HG03060 (cell line): ENCODE results near the gene NPAS4.
"Not testable (repeated sequence)": the region's sequence is repeated elsewhere in the genome, so short reads cannot be mapped to it uniquely, and the experiment has no call there.

Experiments
- ATAC-seq: cut with Tn5 transposase; IDR thresholded peaks from one replicate; pipeline ENCODE4 v1.9.1; 2021; ENCODE audit warnings: low read depth, moderate number of reproducible peaks; ENCODE audit not compliant: unreplicated experiment

The NPAS4 gene

GRCh38 chr11:66450560-66450959, 29.7 kb downstream of the NPAS4 start:
- no peak for ATAC-seq

- ATAC-seq: no peak
Observed at GRCh38 chr11:66451663-66452062, 30.8 kb downstream of the NPAS4 start.

GRCh38 chr11:66454247-66454646, 33.4 kb downstream of the NPAS4 start:
- ATAC-seq: no peak

- ATAC-seq: no peak
Observed at GRCh38 chr11:66454828-66455227, 34.0 kb downstream of the NPAS4 start.

- ATAC-seq: no peak
Observed at GRCh38 chr11:66457826-66458225, 37.0 kb downstream of the NPAS4 start.

GRCh38 chr11:66459138-66459778, 38.4 kb downstream of the NPAS4 start:
- ATAC-seq: no peak

- ATAC-seq: no peak
Observed at GRCh38 chr11:66462010-66462409, 41.2 kb downstream of the NPAS4 start.

- ATAC-seq: no peak
Observed at GRCh38 chr11:66462911-66463310, 42.1 kb downstream of the NPAS4 start.

GRCh38 chr11:66464116-66464515, 43.3 kb downstream of the NPAS4 start:
- not testable (repeated sequence) for ATAC-seq

GRCh38 chr11:66464916-66465315, 44.1 kb downstream of the NPAS4 start:
- ATAC-seq: no peak

GRCh38 chr11:66465373-66466224, 44.8 kb downstream of the NPAS4 start:
- ATAC-seq: no peak

GRCh38 chr11:66466225-66467033, 45.6 kb downstream of the NPAS4 start, which contains the start of gene PELI3:
TSS of gene PELI3 (plus strand) at chr11:66466905. CDS start at chr11:66468129, 1,224 bp downstream.
- ATAC-seq: no peak

- no peak for ATAC-seq
Observed at GRCh38 chr11:66467034-66467659, 46.3 kb downstream of the NPAS4 start.

- no peak for ATAC-seq
Observed at GRCh38 chr11:66467756-66468155, 46.9 kb downstream of the NPAS4 start.

GRCh38 chr11:66468691-66469090, 47.9 kb downstream of the NPAS4 start:
- ATAC-seq: no peak

- ATAC-seq: no peak
Observed at GRCh38 chr11:66469441-66469840, 48.6 kb downstream of the NPAS4 start.

- no peak for ATAC-seq
Observed at GRCh38 chr11:66470015-66470414, 49.2 kb downstream of the NPAS4 start.

- no peak for ATAC-seq
Observed at GRCh38 chr11:66471142-66471541, 50.3 kb downstream of the NPAS4 start.

GRCh38 chr11:66472054-66472453, 51.2 kb downstream of the NPAS4 start:
- no peak for ATAC-seq

GRCh38 chr11:66473167-66473566, 52.3 kb downstream of the NPAS4 start:
- ATAC-seq: no peak
